KMS-11 (cell line): ENCODE data around the gene LEP.
"Not testable (repeated sequence)": the region's sequence is repeated elsewhere in the genome, so short reads cannot be mapped to it uniquely, and the experiment has no call there.

Experiments
- H2AFZ ChIP-seq: fragments of 200-600 bp; sonication (generic); 2 replicates; pipeline ENCODE4 v1.6.1; 2016; ENCODE audit warnings: antibody characterized with exemption, mixed run types, low read depth
- H3K27ac ChIP-seq: fragments of 200-600 bp; sonication (generic); 2 replicates; pipeline ENCODE4 v1.6.1; 2016; ENCODE audit warnings: mild to moderate bottlenecking, mixed run types
- H3K27me3 ChIP-seq: fragments of 200-600 bp; sonication (generic); 2 replicates; pipeline ENCODE4 v1.6.1; 2017; ENCODE audit warnings: mild to moderate bottlenecking, low read depth, mixed run types, moderate library complexity; ENCODE audit not compliant: insufficient read depth
- H3K36me3 ChIP-seq: fragments of 200-600 bp; sonication (generic); 2 replicates; pipeline ENCODE4 v1.6.1; 2017; ENCODE audit warnings: mild to moderate bottlenecking, mixed run types; ENCODE audit not compliant: insufficient read depth
- H3K4me1 ChIP-seq: fragments of 200-600 bp; sonication (generic); 2 replicates; pipeline ENCODE4 v1.6.1; 2016; ENCODE audit warnings: mild to moderate bottlenecking, low read depth, mixed run types; ENCODE audit not compliant: poor library complexity, severe bottlenecking
- H3K4me2 ChIP-seq: fragments of 200-600 bp; sonication (generic); 2 replicates; pipeline ENCODE4 v1.7.0; 2016; ENCODE audit warnings: mild to moderate bottlenecking, mixed run types
- H3K4me3 ChIP-seq: fragments of 200-600 bp; sonication (generic); IDR thresholded peaks from 2 replicates; pipeline ENCODE4 v1.6.1; 2017; ENCODE audit warnings: low read depth, low read length, mixed read lengths; ENCODE audit not compliant: insufficient read depth
- H3K79me2 ChIP-seq: fragments of 200-600 bp; sonication (generic); 2 replicates; pipeline ENCODE4 v1.6.1; 2016; ENCODE audit warnings: low read depth, mixed run types; ENCODE audit not compliant: insufficient read depth
- H3K9ac ChIP-seq: fragments of 200-600 bp; sonication (generic); 2 replicates; pipeline ENCODE4 v1.6.1; 2016; ENCODE audit warnings: mild to moderate bottlenecking, mixed run types
- H4K20me1 ChIP-seq: fragments of 200-600 bp; sonication (generic); 2 replicates; pipeline ENCODE4 v1.6.1; 2016; ENCODE audit warnings: mild to moderate bottlenecking, mixed run types; ENCODE audit not compliant: insufficient read depth
- TF ChIP-seq, protein P1 (sequence below): fragments of 200-600 bp; sonication (generic); conservative IDR thresholded peaks from 2 replicates; pipeline ENCODE4 v1.6.1; 2017; ENCODE audit warnings: low read depth, mild to moderate bottlenecking, antibody characterized with exemption, low read length, moderate library complexity, mixed read lengths

LEP gene

GRCh38 chr7:128284102-128284501, 43.0 kb downstream of the LEP start:
- no peak overlapping the region for H2AFZ ChIP-seq
- no peak overlapping the region for H3K9ac ChIP-seq

GRCh38 chr7:128287556-128287955, 46.5 kb downstream of the LEP start:
- no peak overlapping the region for H2AFZ ChIP-seq
- no peak overlapping the region for H3K4me2 ChIP-seq
- H3K27ac ChIP-seq: no peak overlapping the region
- no peak overlapping the region for H3K9ac ChIP-seq
- no peaks in the 10 kb centered on the region for H3K79me2 ChIP-seq
- TF ChIP-seq, protein P1, sequence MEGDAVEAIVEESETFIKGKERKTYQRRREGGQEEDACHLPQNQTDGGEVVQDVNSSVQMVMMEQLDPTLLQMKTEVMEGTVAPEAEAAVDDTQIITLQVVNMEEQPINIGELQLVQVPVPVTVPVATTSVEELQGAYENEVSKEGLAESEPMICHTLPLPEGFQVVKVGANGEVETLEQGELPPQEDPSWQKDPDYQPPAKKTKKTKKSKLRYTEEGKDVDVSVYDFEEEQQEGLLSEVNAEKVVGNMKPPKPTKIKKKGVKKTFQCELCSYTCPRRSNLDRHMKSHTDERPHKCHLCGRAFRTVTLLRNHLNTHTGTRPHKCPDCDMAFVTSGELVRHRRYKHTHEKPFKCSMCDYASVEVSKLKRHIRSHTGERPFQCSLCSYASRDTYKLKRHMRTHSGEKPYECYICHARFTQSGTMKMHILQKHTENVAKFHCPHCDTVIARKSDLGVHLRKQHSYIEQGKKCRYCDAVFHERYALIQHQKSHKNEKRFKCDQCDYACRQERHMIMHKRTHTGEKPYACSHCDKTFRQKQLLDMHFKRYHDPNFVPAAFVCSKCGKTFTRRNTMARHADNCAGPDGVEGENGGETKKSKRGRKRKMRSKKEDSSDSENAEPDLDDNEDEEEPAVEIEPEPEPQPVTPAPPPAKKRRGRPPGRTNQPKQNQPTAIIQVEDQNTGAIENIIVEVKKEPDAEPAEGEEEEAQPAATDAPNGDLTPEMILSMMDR: no peak
- no peak overlapping the region for H3K4me3 ChIP-seq
- no peaks in the 10 kb centered on the region for H4K20me1 ChIP-seq
- H3K27me3 ChIP-seq: no peaks in the 10 kb centered on the region
- no peaks in the 10 kb centered on the region for H3K36me3 ChIP-seq
- H3K4me1 ChIP-seq: no peaks in the 10 kb centered on the region

More at GRCh38 chr7:128284102-128284501, 43.0 kb downstream of the LEP start:
- Histone ChIP-seq H3K27me3 (no peaks in the 10 kb centered on the region), H3K4me3 (no peak overlapping the region), H3K4me2 (no peak overlapping the region), H3K4me1 (no peaks in the 10 kb centered on the region), H3K79me2 (no peaks in the 10 kb centered on the region), H3K27ac (no peak overlapping the region), H3K36me3 (no peaks in the 10 kb centered on the region), H4K20me1 (no peaks in the 10 kb centered on the region)
- TF ChIP-seq, protein P1: no peak

DNA sequence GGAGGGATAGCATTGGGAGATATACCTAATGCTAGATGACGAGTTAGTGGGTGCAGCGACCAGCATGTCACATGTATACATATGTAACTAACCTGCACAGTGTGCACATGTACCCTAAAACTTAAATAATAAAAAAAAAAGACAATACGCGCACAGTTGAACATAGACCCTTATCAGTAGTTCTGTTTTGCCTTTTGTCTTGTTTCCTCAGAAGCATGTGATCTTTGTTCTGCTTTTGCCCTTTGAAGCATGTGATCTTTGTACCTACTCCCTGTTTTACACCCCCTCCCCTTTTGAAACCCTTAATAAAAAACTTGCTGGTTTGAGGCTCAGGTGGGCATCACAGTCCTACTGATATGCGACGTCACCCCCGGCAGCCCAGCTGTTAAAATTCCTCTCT, 56.9 kb downstream of the LEP start:
- not testable (repeated sequence) for H2AFZ ChIP-seq, H3K36me3 ChIP-seq, H3K27me3 ChIP-seq, H3K79me2 ChIP-seq, H3K4me1 ChIP-seq, H4K20me1 ChIP-seq, H3K4me3 ChIP-seq, H3K27ac ChIP-seq, H3K9ac ChIP-seq, H3K4me2 ChIP-seq

DNA sequence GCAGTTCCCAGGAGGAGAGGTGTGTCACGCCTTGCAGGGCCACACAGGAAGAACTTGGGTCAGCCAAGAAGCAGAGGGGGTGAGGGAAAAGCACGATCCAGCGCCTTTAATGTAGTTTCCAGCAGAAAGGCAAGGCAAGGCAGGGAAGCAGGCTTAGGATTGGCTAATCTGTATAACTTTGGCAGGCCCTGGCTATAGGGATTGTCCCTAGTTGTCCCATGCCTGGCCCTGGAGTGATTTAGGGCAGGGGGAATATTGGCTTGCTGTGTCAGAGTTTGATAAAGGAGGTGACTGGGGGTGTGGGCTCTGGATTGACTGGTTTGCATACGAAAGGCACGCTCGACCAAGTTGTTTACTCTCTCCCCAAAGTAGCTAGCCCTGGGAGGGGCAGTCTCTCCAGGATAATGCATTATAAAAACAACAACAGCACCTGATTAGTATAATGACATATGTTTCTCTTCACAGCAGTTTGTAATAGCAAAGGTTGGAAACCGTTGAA, 58.1 kb downstream of the LEP start:
- Histone ChIP-seq H3K79me2 (no peaks in the 10 kb centered on the region), H3K4me2 (no peak overlapping the region), H3K9ac (no peak overlapping the region), H2AFZ (no peak overlapping the region), H3K4me1 (no peaks in the 10 kb centered on the region), H3K27ac (no peak overlapping the region), H3K36me3 (no peaks in the 10 kb centered on the region), H3K4me3 (no peak overlapping the region), H3K27me3 (no peaks in the 10 kb centered on the region), H4K20me1 (no peaks in the 10 kb centered on the region)
- TF ChIP-seq, protein P1: no peak

DNA sequence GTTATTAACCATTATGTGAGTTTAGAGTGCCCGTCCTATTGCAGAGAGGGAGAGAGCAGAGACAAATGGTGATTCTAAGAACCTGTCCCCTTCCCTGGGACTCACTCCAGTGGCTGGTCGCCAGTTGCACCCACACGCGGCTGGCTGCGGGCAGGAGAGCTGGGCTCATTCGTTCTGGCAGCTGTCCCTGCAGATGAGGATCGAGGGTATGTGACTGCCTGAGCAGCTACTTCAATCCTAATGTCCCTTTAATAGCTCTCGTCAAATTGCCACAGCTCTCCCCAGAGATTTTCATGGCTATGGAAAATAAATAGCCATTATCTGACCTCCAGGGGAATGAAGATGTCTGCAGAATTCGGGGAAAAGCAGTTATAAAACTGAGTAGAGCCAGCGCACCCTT, 61.1 kb downstream of the LEP start:
- Histone ChIP-seq H3K9ac (no peak overlapping the region), H3K36me3 (no peaks in the 10 kb centered on the region), H4K20me1 (no peaks in the 10 kb centered on the region), H3K27me3 (no peaks in the 10 kb centered on the region), H3K27ac (no peak overlapping the region), H3K79me2 (no peaks in the 10 kb centered on the region), H2AFZ (no peak overlapping the region), H3K4me2 (no peak overlapping the region), H3K4me1 (no peaks in the 10 kb centered on the region), H3K4me3 (no peak overlapping the region)
- TF ChIP-seq, protein P1: no peak
